Measurements from ENCODE around the gene MMP28.
A peak's percentile ranks its signal among the peaks of the same experiment; 100 is the strongest.

MMP28 gene, protein sequence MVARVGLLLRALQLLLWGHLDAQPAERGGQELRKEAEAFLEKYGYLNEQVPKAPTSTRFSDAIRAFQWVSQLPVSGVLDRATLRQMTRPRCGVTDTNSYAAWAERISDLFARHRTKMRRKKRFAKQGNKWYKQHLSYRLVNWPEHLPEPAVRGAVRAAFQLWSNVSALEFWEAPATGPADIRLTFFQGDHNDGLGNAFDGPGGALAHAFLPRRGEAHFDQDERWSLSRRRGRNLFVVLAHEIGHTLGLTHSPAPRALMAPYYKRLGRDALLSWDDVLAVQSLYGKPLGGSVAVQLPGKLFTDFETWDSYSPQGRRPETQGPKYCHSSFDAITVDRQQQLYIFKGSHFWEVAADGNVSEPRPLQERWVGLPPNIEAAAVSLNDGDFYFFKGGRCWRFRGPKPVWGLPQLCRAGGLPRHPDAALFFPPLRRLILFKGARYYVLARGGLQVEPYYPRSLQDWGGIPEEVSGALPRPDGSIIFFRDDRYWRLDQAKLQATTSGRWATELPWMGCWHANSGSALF

GRCh38 chr17:35795007-35795870, at the start of gene MMP28:
MMP28 (minus strand) TSS chr17:35795641; CDS start chr17:35795377, 264 bp downstream.
- peak; percentile 82 for DNase-seq

DNA sequence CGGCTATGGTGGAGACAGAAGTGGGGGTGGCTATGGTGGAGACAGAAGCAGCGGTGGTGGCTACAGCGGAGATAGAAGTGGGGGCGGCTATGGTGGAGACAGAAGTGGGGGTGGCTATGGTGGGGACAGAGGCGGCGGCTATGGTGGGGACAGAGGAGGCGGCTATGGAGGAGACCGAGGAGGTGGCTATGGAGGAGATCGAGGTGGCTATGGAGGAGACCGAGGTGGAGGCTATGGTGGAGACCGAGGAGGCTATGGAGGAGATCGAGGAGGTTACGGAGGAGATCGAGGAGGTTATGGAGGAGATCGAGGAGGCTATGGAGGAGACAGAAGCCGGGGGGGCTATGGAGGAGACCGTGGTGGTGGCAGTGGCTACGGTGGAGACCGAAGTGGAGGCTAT, 49.1 kb upstream of the MMP28 start:
- no peak for DNase-seq

DNA sequence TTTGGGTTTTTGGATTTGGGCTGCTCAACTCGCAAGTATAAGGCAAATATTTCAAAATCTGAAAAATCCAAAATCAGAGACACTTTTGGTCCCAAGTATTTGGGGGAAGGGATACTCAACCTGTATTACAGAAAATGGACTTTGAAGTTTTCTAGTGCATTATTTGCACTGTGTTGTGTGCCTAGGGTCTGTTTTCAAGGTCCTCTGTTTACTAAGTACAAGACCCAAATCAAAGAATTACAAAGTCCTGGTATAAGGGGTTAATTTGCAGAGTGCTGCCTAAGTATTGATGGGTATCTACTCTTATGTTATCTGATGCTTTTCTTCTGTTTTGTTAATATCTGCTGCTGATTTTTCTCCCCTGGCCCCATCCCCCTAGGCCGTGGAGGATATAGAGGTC, 48.3 kb upstream of the MMP28 start:
- DNase-seq = no peak

GRCh38 chr17:35842239-35842638, 46.8 kb upstream of the MMP28 start:
- no peak for DNase-seq

DNA sequence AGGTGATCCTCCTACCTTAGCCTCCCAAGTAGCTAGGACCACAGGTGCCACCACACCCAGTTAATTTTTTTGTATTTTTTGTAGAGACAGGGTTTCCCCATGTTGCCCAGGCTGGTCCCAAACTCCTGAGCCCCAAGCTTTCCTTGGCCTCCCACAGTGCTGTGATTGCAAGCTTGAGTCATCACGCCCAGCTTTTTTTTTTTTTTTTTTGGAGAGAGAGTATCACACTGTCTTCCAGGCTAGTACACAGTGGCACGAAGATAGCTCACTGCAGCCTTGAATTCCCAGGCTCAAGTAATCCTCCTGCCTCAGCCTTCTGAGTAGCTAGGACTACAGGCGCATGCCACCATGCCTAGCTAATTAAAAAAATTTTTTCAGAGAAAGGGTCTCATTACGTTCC, 46.1 kb upstream of the MMP28 start:
- DNase-seq = no peak

GRCh38 chr17:35841101-35841500, 45.7 kb upstream of the MMP28 start:
- no peak for DNase-seq

- DNase-seq = no peak
Observed at GRCh38 chr17:35825206-35825605, 29.8 kb upstream of the MMP28 start.

- DNase-seq = no peak
Observed at GRCh38 chr17:35821308-35821707, 25.9 kb upstream of the MMP28 start.

GRCh38 chr17:35819455-35819854, 24.0 kb upstream of the MMP28 start:
- no peak for DNase-seq

GRCh38 chr17:35817196-35817595, 21.8 kb upstream of the MMP28 start:
- DNase-seq = no peak

DNA sequence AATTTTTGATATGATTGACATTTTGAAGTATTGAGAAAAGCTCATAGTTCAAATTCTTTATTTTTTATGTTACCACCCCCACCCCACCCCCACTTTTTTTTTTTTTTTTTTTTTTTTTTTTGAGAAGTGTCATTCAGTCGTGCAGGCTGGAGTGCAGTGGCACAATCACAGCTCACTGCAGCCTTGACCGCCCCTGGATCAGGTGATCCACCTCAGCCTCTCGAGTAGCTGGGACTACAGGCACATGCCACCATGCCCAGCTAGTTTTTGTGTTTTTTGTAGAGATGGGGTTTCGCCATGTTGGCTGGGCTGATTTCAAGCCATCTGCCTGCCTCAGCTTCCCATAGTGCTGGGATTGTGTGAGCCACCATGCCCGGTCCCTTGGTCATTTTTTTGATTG, 21.3 kb upstream of the MMP28 start:
- DNase-seq = no peak

- DNase-seq = no peak
Observed at GRCh38 chr17:35812456-35812855, 17.0 kb upstream of the MMP28 start.

- no peak for DNase-seq
Observed at GRCh38 chr17:35811759-35812158, 16.3 kb upstream of the MMP28 start.

GRCh38 chr17:35809855-35810461, 14.5 kb upstream of the MMP28 start:
- DNase-seq = no peak

DNA sequence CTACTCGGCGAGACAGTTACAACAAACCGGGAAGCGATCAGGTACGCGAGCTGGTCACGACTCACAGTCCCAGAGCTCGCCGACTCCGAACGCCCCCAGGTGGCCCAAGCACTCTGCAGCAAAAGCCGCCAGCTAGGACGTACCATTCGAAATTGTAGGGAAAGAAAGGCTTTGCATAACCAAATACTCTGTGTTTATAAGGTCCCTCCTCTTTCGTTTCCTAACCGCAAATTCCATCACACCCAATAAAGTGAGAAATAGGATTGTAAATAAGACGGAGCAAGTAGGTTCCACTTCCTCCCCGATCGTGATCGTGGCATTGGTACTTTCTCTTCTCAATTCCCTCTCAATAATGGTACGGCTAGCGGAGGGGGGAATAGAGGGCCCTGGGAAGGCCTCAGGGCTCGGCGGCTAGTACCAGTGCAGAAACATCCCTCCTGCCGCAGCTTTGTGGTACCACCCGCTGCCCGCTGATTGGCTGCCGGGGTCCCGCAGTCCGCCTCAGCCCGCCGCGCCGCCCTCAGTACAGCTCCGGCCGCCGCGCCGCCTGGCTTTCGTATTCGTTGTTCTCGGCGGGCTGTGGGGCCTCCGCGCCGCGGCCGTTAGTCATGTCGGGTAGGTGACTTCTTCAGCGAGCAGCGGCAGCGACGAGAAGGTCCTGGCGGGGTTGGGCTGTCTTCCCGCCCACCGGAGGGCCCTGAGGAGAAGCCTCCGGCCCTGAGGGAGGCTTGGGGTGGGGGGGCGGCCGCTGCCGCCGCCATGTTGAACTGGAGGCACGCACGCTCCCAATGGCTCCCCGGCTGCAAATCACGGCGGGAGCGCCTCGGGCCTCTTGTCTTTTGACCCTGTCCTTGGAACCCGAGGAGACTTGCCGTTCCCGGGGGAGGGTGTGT, 13.8 kb upstream of the MMP28 start, which contains the start of gene TAF15:
Gene TAF15, plus strand, starts transcription at position 523 of the 893 bp plus-strand sequence. Its CDS starts 86 bp downstream, at position 609.
- DNase-seq = peak; percentile 96

GRCh38 chr17:35808240-35808961, 13.0 kb upstream of the MMP28 start:
- peak; percentile 74 for DNase-seq

DNA sequence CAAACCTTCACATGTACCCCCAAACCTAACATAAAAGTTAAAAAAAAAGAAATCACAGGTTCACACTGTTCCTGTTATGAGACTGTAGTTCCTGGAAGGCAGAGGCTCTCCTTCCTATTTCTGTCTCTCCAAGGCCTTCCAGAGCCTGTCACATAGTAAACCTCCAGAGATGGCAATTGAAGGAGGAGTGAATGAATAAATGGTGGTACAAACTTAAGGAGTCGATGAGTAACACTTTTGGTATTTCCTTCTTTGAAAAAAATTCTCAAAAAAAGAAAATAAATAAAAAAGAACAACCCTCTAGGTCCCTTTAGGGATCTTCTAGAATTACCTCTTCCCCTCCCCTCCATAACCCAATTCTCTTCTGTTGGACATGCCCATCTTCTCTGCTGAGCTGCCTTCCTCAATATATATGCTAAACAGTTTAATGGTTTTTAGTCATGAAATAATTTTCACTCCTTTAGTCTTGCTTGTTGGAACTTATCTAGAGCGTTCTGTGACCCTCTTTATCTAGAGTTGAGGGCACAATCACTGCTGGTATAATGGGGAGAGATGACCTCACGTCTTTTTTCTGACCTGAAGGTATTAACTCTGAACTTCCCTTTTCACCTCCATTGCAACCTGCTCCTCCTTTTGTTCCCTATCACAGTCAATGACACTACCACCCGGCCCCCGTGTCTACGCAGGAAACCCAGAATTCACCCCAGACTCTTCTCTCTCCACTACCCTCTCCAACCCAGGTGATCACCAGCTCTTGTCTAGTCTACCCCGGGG, 12.1 kb upstream of the MMP28 start:
- DNase-seq = no peak

DNA sequence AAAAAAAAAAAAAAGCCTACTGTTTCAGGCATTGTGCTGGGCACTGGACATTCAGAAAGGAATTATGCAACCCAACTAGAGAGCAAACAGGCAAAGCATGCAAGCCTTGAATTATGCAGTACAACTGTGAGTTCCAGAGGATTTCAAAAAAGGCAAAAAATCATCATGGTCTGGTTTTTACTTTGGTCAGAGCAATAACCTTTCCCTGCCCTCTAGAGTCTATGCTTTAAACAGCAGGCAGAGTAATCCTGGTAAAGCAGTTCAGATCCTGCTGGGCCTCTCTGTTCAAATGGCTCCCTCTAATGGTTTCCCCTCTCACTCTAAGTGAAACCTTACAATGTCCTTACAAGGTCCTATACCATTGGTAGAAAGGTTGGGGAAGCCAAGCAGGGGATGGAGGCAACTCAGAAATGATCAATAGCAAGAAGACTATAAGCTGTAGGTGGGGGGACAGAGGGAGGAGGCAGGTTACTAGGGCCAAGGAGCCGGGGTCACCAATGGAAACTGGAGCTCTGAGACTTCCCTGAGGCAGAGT, 9.3 kb upstream of the MMP28 start:
- peak; percentile 63 for DNase-seq

GRCh38 chr17:35801583-35802224, 6.3 kb upstream of the MMP28 start:
- DNase-seq = peak; percentile 71

DNA sequence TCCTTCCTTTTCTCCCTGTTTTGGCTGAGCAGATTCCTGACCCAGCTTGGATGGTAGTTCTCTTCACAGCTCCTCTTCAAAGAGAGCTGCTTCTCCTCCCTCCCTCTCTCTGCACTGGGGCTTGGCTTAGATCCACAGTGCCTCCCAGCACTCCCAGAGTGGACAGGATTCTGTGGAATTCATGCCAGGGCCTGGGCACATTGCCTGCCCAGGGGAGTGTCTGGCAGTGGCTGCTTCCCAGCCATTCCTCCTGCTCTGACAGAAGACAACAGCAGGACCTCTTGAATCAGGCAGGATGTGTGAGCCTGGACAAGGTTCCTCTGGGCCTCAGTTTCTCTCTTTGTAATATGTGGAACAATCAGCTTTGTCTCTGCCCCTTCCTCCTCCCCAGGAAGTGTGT, 4.5 kb upstream of the MMP28 start:
- DNase-seq = peak; percentile 42
